NCI-H748 treated with DMSO at 0.1 percent for 48 hours (cell line): ENCODE results near the gene ATXN10.

Experiments
- DNase-seq: peaks from one replicate; lab custom pipeline; 2025; lab: John Stamatoyannopoulos, UW

ATXN10 gene

GRCh38 chr22:45758603-45759002, 87.0 kb downstream of the ATXN10 start:
- DNase-seq: no peak

DNA sequence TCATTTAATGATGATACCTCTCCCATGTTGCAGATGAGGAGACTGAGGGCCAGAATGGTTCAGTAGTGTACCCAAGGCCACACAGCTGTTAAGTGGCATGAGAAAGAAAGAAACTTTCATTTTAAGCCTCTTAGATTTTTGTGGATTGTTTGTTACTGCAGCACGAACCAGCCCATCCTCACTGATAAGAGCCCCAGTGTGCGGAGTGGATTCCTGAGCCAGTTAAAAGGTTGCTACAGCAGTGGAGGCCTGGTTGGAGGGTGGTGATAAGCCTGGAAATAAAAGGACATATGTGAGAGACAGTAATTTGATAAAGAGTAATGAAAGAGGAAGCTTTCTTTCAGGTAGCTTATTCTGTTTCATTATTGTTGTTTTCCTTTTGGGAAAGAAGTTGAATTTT, 89.0 kb downstream of the ATXN10 start:
- no peak for DNase-seq

- DNase-seq: no peak
Measured at GRCh38 chr22:45762545-45763235, 91.1 kb downstream of the ATXN10 start.

GRCh38 chr22:45763236-45763624, 91.6 kb downstream of the ATXN10 start:
- DNase-seq: no peak

DNA sequence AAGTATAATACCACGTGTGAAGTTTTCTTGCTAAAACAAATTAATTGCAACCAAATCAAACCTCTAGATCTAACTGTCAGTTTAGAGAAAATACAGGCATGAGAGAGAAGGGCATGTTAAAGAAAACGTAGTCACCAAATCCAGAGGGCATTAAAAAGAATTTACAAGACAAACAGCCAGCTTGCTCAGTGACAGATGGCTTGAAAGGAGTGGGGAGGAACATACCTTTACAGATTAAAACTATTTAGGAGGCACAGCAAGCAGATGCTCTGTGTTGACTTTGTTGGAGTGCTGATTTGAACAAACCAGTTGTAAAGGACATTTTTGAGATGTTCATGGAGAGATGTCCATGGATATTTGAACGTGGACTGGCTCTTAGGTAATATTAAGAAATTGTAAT, 96.9 kb downstream of the ATXN10 start:
- DNase-seq: no peak

GRCh38 chr22:45769569-45770210, 98.1 kb downstream of the ATXN10 start:
- DNase-seq: no peak

DNA sequence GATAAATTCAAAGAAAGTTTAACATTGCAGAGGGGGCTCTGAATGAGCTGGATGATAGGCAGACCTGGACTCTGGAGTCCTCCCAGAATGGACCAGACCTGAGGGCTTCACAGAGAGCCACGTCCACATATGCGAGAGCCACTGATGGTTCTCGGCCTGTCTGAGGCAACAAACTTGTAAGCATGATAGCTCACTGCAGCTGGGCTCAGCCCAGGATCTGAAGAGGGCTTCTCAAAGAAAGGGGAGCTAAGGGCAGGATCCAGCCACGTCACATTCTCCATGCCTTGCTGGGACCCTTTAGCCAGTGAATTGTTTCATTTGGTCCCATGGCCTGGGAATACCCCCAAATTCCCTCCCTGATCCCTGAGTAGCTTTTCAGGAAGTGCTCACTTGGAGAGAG, 98.9 kb downstream of the ATXN10 start:
- no peak for DNase-seq

DNA sequence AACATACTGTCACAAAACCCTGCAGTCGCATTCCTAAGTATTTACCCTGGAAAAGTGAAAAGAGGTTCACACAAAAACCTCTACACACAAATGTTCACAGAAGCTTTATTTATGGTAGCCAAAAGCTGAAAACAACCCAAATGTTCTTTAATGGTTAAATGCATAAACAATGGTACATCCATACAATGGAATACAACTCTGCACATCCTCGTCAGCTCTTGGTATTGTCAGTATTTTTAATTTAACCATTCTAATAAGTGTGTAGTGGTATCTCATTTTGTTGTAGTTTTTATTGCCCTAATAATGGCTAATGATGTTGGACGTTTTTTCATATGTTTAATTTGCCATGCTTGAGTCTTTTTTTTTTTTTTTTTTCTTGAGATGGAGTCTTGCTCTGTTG, 99.4 kb downstream of the ATXN10 start:
- DNase-seq: no peak

GRCh38 chr22:45771711-45772110, 100.1 kb downstream of the ATXN10 start:
- no peak for DNase-seq

- no peak for DNase-seq
Measured at GRCh38 chr22:45772743-45773142, 101.1 kb downstream of the ATXN10 start.

- no peak for DNase-seq
Measured at GRCh38 chr22:45774001-45774670, 102.5 kb downstream of the ATXN10 start.

GRCh38 chr22:45775062-45775461, 103.4 kb downstream of the ATXN10 start:
- no peak for DNase-seq

DNA sequence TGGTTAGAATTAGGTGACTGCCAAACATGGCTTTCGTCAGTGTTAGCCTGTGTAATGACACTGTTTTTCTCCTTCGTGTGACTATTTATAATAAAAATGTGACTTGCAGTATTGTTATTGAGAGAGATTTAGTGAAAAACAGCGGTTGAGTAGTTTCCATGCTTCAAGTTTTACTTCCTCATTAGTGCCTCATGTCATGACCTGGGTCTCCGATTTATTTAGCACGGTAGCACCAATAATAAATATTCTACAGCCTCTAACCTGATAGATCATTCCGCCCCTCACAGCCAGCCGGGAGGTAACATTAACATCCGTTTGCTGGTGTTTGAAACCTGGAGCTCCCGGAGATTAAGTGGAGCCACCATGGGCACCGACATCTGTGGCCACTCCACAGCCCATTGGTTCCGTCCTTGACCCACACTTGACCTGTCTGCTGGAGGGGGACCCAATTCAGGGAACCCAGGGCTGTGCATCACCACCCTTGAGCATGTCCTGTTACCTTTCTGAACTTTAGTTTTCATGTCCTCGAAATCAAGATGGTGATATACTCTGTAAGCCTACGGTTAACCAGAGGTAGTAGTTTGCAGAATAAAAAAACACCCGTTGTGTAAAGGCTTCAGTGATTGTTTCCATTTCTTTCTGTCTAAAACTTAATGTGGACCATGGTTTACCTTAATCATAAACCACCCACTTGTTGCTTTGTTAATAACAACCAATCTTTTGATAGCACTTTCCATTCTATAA, 104.1 kb downstream of the ATXN10 start:
- DNase-seq: no peak

DNA sequence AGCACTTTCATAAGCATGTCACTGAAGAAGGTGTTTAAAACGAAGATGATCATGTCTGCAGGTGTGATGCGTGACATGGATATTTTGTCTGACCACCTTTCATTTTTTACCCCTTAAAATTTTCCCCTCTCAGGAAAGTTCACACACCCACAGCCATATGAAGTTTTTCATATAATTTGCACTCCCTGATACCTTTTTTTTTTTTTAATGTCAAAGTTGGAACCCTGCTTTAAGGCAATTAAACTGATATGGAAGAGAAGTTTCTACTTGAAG, 104.6 kb downstream of the ATXN10 start:
- DNase-seq: no peak

GRCh38 chr22:45777046-45777851, 105.6 kb downstream of the ATXN10 start:
- no peak for DNase-seq

DNA sequence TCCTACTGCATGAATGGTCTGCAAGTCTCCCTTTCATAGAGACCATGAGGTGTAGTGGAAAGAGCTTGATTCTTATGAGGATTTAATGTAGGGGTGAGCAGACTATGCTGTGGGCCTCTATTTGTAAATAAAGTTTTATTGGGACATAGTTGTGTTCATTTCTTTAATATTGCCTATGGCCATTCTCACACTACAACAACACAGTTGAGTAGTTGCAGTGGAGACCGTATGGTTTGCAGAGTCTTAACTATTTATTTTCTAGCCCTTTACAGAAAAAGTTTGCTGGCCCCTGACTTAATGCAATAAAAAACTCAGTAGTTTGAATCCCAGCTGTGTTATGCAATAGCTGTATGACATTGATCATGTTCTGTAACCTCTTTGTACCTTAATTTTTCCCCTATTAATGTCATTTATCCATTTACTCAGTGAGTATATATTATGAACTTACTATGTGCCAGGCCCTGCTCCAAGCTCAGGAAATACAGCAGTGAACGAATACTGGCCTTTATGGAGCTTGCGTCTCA, 106.3 kb downstream of the ATXN10 start:
- DNase-seq: no peak

DNA sequence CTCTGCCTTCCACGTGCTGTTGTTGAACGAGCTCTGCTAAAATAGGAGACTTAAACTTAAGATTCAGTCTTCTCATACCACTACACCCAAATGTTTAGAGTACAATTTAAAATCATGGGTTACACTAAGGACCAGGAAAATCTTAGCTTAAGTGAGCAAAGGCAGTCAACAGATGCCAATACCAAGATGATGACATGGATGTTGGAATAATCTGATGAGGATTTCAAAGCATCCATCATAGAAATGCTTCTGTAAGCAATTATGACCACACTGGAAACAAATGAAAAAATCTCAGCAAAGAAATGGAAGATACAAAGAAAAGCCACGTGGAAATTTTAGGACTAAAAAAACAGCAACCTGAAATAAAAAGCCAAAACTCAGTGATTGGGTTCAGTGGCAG, 109.8 kb downstream of the ATXN10 start:
- no peak for DNase-seq

DNA sequence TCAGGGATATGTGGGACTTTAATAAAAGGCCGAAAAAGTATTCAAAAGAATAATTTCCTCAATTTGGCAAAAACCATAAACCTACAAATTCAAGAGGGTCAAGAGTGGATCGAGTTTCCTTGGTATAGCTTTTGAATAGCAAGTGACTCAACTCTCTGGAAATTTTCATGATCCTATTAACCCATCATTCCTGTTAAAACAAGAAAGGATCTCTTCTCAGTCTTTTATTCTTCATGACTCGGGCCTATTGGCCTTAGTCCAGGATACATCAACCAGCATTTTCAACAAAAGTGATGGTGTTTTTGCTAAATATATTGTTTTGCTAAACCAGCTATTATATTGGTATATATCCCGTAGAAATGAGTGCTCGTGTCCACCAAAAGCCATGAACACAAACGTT, 110.3 kb downstream of the ATXN10 start:
- no peak for DNase-seq

- DNase-seq: no peak
Measured at GRCh38 chr22:45783021-45783420, 111.4 kb downstream of the ATXN10 start.

- DNase-seq: no peak
Measured at GRCh38 chr22:45783690-45784089, 112.1 kb downstream of the ATXN10 start.

GRCh38 chr22:45784357-45785277, 113.0 kb downstream of the ATXN10 start:
- DNase-seq: no peak
